GM18526 (cell line): Measurements from ENCODE around the gene KRTAP22-2.

Experiments
- POLR2A ChIP-seq: IDR thresholded peaks from 3 replicates; pipeline ENCODE4 v1.6.1; 2011; ENCODE audit not compliant: insufficient read length; ENCODE audit errors: extremely low read depth

The KRTAP22-2 gene

DNA sequence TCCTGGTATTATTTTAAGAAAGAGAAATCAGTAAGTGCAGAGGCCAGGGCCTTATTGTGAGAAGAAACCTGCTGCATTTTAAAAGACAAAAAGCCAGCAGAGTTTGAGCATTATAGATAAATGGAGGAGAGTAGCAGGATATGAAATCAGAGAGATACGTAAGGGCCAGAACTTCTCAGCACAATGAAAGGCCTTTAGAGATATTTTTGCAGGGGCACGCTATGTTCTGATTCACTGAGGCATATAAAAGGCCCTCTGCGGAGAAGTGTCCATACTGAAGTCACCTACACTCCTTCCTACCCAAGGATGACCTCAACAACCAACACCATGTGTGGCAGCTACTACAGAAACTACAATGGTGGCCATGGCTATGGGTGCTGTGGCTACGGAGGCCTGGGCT lies 1.9 kb upstream of the KRTAP22-2 start, which contains the start of gene KRTAP6-3:
Gene KRTAP6-3 (plus strand): TSS at position 301 of the 400 bp plus-strand sequence. CDS start 6 bp downstream, at position 307.
- no peak for TF ChIP-seq POLR2A

DNA sequence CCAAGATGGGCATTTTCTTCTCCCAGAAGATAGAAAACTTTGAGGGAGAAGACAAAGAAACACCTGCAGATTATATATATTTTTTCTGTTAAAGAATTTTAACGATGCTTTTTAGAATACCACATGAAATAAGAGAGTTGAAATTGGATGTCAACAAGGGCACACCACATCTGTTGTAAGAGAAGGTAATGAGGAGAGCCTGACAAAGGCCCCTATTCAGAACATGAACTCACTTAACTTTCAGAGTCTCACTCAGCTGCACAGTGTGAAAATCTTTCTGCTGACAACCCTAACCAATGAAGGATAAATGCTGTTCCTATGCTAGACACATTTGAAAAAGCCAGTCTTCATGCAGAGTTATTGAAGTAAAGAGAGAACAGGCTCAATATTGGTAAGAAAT lies 7.3 kb downstream of the KRTAP22-2 start:
- TF ChIP-seq POLR2A = no peak

DNA sequence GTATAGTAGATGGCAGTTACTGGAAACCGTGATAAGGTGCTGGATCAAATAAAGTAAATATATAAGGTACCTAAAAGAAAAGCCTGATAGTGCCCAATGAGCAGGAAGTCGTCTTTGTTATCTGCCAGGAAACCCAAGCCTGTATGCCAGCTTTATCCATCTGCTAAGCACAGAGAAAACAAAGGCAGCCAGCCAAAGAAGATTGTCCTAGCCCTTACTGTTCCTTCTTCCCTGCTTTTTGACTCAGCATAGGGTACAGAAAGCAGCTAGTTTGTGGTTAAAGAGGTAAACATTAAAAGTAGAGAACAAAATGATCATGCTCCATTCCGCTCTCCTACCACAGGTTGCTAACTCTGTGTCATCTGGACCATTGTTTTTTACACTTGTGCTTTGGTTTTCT lies 10.1 kb downstream of the KRTAP22-2 start:
- TF ChIP-seq POLR2A = no peak

DNA sequence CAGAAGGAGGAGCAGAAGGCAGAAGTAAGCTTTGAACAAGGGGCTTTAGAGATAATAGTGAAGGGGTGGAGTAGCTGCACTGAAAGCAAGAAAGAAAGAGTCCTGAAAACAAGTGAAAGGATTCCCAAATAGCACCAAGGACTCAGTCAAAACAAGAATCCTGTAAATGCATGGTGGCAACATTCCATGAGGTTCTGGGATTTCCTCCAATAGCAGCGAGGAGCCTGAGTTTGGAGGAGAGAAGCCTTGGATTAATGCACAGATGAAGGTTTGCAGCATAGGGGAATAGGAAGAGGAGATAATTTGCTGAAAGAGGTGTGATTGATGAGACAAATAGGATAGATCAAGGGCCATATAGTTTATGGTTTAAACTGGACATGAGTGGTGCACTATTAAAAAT lies 10.9 kb downstream of the KRTAP22-2 start:
- no peak for TF ChIP-seq POLR2A

DNA sequence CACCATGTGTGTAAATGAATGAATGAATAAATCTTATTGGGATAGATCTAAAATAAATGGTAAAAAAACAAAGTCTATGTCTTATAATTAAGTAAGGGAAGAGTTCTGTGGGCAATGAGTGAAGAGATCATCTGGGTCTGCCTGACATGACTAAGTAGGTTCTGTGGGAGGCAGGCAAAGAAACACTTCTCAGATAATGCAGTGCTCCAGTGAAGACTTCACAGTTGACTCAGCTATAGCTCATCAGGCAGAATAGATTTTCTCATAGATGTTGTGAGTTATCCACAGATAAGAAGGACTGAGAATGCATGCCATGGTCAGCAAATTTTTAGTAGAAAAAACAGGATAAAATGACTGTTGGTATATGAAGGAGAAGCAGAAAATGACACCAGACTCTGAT lies 12.4 kb downstream of the KRTAP22-2 start:
- no peak for TF ChIP-seq POLR2A

DNA sequence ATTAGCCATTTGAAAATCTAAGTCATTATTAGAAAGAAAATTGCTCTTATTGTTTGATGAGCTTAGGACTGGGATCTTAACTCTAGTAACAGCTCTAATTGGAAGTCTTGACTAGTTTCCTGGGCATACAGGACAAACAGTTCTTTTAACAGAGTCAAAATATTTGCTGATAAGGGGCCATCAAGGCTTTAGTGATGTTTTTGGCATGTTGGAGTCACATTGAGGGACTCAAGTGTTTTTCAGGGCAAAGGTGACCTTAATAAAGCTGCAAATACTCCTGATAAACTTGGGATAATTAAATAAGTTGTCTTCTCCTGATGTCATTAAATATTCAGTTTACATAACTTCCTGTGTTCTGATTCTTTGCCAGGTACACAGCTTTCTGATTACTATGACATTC lies 22.6 kb downstream of the KRTAP22-2 start:
- no peak for TF ChIP-seq POLR2A

DNA sequence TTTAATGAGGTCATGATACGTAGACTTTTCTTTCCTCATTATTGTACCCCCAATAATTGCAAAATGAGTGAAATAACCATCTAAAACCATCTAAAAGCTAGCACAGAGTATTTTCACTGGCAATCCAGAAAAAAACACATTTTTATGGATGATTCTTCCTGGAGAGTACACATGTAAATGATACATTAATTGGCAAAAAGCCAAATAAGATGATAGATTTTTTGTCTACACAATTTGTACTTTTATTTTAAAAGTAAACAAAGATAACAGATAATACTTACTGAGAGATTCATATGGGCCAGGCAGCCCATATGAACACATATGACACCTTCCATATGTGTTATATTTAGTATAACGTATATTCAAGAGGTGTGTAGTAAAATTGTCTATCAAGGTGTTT lies 26.6 kb downstream of the KRTAP22-2 start:
- no peak for TF ChIP-seq POLR2A

DNA sequence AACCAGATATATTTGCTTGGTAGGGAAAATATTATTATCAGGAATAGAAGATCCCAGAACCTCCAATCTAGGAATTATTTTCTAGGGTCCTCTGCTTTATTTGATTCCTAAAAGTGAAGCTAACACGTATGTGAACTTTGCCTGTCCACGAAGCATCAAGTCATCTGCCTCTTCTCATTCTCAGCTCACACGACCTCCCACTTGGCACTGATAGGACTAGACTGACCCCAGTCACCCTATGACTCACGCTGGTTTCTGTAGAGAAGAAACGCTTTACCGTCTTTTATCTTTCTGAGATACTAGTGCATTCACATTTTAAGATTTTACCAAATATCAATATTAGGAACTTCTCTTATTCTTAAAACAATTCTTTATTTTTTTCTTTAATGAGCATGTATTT lies 27.1 kb downstream of the KRTAP22-2 start:
- TF ChIP-seq POLR2A = no peak

DNA sequence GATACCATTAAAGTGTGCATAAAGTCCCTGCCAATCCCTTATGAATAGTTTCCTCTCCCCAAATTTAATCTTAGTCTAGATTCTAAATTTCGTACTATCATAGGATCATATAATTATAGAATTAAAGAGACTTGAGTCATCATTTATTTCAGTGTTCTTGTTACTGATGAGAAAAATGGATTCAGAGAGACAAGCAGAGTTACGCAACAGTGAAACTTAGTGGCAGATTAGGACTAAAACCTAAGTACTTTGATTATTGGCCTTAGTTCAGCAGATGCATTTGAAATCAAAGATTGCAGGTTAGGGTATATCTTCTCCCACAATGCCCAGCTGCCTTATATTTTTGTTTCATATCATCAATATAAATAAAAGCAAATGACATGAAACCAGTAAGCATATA lies 28.2 kb downstream of the KRTAP22-2 start:
- no peak for TF ChIP-seq POLR2A

DNA sequence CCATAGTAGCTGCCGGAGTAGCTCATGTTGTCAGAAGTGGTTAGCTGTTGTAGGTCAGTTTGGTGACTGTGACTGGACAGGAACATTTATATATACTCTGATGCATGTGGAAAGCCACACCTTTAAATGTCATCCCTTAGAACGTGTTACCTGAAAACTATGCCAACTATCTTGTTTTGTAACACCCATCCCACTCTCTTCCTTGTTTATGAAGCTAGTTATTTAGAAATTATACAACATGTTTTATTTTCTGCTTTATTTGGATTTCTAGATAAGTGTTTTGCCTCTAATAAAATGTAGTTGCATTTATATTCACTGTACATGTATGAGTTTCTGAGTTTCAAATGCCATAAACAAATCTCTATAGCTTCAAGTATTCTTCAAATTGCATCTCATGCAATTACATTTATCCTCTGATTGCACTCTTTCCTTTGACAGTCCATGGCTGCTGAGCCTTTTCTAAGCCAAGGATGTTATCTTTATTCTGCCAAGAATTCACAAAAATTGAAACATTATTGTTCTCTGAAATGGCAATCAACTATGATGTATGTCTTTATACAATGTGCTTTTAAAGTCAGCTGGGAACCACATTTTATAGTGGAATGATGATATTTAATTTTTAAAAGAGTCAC lies 28.8 kb downstream of the KRTAP22-2 start, which contains the start of gene KRTAP19-7:
Gene KRTAP19-7 (minus strand): TSS at position 51 of the 632 bp plus-strand sequence. CDS start 25 bp downstream, at position 26.
- TF ChIP-seq POLR2A = no peak

DNA sequence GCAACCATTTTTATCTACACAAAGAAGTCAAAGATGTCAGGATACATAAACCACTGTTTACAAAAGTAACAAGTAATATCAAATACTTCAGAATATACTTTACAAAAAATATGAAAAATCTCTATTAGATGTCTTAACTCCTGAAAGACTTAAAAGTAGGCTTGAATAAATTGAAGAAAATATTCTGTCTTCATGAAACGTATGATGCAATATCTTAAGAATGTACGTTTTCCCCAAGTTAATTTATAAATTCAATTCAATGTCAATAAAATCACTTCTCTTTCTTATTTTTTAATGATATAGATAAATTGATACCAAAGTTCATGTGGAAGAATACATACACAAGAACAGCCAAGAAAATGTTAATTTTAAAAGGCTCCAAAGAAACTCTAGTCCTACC lies 35.1 kb downstream of the KRTAP22-2 start:
- no peak for TF ChIP-seq POLR2A

DNA sequence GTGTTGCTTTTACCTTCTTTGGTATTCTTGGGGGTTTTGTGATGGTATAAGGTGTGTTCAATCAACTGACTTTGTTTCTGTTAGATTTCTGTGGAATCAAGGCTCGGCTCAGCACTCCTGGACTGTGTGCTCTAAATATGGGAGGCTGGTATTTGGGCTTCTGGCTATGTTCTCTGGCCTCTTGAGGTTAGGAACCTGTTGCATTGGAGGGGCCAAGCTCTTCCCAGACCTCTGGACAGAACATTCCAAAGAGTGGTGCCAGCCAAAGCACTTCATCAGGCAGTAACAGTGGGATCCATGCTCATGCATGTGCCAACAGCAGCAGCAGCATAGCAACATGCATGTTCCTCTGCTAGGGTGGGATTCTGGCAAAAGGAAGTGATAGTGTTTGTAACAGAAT lies 37.4 kb downstream of the KRTAP22-2 start:
- no peak for TF ChIP-seq POLR2A

DNA sequence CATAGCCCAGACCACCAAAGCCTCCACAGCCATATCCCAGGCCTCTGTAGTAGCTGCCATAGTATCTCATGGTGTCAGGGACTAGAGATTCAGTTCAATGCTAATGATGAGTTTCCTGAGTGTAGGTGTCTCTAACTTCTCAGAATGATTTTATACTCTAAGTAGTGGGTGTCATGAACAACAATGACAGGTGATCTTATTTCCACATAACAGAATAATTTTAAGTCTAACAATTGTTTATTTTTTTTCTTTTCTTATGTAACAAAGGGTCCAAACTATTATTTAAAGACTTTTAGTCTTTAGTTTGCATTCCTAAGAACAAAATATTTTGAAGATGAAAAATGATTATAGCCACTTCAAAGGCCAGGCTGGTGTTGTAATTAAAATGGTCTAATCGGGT lies 48.4 kb downstream of the KRTAP22-2 start, which contains the start of gene KRTAP19-6:
Gene KRTAP19-6 (minus strand): TSS at position 101 of the 400 bp plus-strand sequence. CDS start 31 bp downstream, at position 70.
- no peak for TF ChIP-seq POLR2A
